HG02678 (cell line): ENCODE results near the gene ZNF346.

Experiments used
- ATAC-seq: cut with Tn5 transposase; IDR thresholded peaks from one replicate; pipeline ENCODE4 v1.9.1; 2021; ENCODE audit warnings: mild to moderate bottlenecking, moderate library complexity; ENCODE audit not compliant: unreplicated experiment

Gene ZNF346

GRCh38 chr5:177113566-177114424 lies 91.3 kb downstream of the ZNF346 start:
- ATAC-seq = peak; percentile 41

DNA sequence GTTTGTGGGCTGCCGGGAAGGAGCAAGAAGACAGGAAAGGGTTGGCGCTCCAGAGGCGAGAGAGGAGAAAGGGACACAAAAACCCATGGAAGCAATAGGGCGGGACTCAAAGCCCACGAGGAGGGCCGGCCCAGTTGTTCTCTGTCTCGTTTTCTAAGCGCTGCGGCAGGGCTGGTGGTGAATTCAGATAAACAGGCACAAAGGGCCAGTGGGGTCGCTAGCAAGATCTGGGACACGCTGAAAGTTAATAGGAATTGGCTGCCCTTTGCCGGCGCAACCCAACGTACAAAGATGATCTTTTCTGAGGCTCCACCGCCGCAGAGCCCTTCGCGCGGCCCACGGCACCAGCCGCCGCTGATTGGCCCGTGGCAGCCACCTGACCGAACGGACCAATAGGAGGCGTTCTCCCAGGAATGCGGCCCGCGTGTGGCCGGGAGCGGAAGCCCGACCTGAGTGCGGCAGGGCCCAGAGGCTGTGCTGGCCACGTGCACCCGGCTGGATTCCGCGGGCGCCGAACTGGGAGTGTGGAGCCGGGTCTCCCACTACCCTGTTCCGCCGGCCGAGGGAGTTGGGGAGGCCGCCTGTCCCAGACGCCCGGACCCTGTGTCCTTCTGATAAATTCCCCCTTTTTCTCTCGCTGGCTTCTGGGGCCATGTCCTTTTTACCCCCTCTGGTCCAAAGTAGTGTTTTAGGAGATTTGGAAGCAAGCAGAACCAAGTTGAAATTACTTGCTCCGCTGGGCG lies 94.3 kb downstream of the ZNF346 start:
- peak; percentile 89 for ATAC-seq

DNA sequence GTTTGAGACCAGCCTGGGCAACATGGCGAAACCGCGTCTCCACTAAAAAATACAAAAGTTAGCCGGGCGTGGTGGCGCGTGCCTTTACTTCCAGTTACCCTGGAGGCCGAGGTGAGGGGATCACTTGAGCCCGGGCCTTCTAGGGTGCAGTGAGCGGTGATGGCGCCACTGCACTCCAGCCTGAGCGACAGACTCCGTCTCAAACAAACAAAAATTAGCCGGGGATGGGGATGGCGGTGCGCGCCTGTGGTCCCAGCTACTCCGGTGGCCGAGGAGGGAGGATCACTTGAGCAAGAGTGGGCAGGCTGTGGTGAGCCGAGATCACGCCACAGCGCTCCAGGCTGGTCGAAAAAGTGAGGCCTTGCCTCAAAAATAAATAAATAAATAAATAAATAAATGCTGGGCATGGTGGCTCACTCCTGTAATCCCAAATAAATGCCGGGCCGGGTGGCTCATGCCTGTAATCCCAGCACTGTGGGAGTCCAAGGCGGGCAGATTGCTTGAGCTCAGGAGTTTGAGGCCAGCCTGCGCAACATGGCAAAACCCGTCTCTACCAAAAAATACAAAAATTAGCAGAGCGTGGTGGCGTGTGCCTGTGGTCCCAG lies 95.0 kb downstream of the ZNF346 start:
- ATAC-seq = no peak

- no peak for ATAC-seq
Observed at GRCh38 chr5:177122566-177122965, 100.1 kb downstream of the ZNF346 start.

DNA sequence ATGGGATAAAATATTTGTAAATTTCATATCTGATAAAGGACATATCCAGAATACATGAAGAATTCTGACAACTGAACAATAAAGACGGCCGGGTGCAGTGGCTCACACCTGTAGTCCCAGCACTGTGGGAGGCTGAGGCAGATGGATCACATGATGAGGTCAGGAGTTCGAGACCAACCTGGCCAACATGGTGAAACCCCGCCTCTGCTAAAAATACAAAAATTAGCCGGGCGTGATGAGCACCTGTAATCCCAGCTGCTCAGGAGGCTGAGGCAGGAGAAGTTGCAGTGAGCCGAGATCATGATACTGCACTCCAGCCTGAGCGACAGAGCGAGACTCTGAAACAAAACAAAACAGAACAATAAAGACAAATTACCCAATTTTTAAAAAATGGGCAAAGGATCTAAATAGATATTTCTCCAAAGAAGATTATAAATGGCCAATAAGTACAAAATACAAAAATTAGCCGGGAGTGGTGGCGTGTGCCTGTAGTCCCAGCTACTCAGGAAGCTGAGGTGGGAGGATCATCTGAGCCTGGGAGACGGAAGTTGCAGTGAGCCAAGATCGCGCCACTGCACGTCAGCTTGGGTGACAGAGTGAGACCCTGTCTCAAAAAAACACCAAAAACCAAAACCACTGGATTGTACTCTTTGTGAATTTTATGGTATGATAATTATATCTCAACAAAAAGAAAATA lies 101.4 kb downstream of the ZNF346 start:
- no peak for ATAC-seq

DNA sequence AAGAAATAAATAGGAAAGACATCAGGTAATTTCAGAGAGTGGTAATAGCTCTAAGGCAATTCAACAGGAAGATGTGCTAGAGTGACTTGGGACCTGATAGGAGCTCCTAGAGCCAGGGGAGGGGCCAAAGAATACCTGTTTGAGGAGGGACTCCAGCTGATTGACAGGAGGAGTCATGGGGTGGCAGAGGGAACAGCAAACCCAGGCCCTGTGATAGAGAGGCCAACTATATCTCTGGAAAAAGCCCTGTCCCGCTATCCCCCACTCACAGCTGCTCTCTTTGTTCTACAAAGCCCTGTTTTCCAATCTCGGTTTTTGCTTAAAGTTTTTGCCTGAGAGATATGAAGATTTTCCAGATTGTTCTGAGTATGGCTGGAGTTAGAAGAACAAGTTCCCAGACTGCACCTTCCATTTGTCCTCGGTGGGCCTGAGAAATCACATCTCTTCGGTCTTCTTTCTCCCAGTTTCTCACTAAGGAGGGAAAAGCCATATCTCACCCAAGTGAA lies 102.0 kb downstream of the ZNF346 start:
- no peak for ATAC-seq

GRCh38 chr5:177126771-177127170 lies 104.3 kb downstream of the ZNF346 start:
- ATAC-seq = no peak

GRCh38 chr5:177128551-177128981 lies 106.1 kb downstream of the ZNF346 start:
- ATAC-seq = no peak

DNA sequence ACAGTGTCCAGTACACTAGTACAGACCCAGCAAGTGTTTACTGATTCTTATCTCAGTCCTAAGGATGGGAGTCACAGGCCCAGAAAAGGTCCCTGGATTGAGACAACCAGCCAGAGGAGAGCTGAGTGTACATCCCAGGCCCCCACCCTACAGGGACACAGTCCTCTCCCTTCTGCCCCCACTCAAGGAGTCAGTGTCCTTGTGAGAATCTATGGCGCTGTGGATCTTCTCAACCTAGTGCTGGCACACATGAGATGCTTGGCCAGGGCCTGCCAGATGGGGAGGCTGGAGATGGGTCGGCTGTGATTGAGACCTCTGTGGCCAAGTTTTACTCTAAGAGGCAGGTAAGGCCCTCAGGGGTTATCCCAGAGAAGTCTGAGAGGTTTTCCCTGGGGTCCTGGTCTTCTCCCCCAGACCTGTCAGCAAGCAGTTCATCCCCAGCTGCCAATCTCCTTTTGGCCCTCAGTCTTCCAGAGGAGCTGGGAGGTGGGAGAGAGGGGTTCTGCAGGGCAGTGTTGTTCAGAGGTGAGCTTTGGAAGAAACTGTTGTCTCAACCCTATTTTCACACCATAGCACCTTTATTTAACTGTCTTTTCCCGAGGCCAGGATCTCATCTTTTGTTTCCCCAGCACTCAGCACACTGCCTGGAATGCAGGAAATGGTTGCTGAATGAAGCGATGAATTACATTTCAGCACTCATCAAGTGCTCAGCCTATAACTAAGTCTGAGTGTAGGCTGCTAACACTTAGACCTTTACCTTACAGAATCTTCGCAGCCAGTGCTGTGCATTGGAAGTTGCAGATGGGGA lies 107.9 kb downstream of the ZNF346 start:
- no peak for ATAC-seq
